Measurements from ENCODE around the gene LSAMP.

The LSAMP gene

DNA sequence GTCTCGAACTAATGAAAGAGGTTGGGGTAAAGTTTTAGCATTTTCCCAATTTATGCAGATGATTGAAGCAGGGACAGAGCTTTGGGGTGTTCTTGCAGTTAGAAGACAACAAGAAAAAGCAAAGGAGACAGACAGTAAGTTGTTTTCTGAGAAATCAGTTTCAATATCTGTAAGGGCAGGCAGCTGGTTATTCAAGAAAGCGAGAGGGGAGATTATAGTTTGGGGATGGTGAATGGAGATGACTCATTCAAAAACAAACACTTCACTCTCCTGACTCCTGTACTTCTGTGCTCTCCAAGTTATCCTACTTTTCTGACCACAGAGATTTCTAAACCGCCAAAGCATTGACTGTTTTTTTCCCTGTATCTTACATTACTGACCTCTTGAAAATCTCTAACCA is 469.9 kb downstream of the LSAMP start:
- Histone ChIP-seq H3K4me3 (ENCODE audit: insufficient read depth, low read depth, low read length) (no peak overlapping the region), H3K9me3 (ENCODE audit: control insufficient read depth, low read length) (no peaks in the 10 kb centered on the region), H3K4me1 (ENCODE audit: control insufficient read depth, insufficient read depth, low read length) (no peaks in the 10 kb centered on the region), H3K27ac (ENCODE audit: insufficient read depth, low read depth, low read length, poor library complexity, severe bottlenecking) (no peak overlapping the region), H3K27me3 (ENCODE audit: control insufficient read depth, insufficient read depth, low read length, poor library complexity, severe bottlenecking) (no peaks in the 10 kb centered on the region), H3K36me3 (ENCODE audit: control insufficient read depth, insufficient read depth, low read length) (no peaks in the 10 kb centered on the region)
- WGBS, 2 experiments: 89 to 90% methylated on average over 2 of the region's 3 CpGs

DNA sequence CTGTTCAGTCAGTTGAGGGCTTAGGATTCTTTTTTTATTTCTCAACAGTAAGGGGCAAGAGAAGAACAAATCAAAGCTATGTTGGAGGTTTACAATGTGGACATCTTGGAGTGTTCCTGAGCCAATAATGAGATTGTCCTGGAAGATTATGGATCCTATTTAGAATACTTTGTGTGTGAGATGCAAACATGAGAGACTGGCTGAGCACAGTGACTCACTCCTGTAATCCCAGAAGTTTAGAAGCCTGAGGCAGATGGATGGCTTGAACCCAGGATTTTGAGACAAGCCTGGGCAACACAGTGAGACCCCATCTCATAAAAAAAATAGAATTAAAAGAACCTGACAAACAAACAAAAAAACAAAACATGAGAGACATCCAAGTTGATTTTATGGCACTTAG is 470.3 kb downstream of the LSAMP start:
- Histone ChIP-seq H3K27me3 (ENCODE audit: control insufficient read depth, insufficient read depth, low read length, poor library complexity, severe bottlenecking) (no peaks in the 10 kb centered on the region), H3K27ac (ENCODE audit: insufficient read depth, low read depth, low read length, poor library complexity, severe bottlenecking) (no peak overlapping the region), H3K36me3 (ENCODE audit: control insufficient read depth, insufficient read depth, low read length) (no peaks in the 10 kb centered on the region), H3K4me3 (ENCODE audit: insufficient read depth, low read depth, low read length) (no peak overlapping the region), H3K4me1 (ENCODE audit: control insufficient read depth, insufficient read depth, low read length) (no peaks in the 10 kb centered on the region), H3K9me3 (ENCODE audit: control insufficient read depth, low read length) (no peaks in the 10 kb centered on the region)

DNA sequence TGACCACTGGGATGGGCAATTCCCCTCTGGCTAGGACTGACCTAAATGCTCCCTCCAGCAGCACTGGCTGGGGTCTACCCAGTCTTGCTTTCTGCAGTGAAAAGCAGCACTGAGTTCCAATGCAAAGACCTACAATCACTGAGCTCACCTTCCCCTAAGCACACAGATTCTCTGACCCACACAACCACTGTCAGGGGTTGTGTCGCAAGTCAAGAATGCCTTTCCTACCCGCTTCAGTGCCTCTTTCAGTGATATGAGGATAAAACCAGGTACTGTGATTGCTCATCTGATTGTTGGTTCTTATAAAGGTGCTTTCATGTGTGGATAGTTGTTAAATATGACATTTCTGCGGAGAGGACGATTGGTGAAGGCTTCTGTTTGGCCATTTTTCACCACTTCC is 476.4 kb downstream of the LSAMP start:
- 93 to 96% methylated on average over 2 to 4 of the region's 4 CpGs for WGBS, 2 experiments
- no peaks in the 10 kb centered on the region for H3K9me3 ChIP-seq (ENCODE audit: control insufficient read depth, low read length)

DNA sequence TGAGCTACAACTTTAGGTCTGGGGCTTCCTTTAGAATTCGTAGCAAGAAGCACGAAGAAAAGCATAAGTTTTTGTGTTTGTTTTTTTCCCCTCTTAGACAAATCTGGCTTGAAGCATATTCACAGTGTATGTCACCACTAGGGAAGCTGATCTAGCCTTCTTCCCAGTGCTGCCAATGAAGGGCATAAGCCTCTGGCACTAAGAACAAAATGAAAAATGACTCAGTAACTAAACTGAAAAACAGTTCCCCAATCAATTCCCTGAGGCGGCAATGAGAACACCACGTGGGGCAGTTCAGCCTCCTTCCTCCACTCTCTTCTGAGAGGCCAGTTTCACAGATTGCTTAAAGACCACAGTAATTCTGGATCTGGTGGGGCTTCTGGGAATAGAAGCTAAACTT is 483.9 kb downstream of the LSAMP start:
- no peak overlapping the region for H3K4me3 ChIP-seq (ENCODE audit: insufficient read depth, low read depth, low read length)
- H3K36me3 ChIP-seq (ENCODE audit: control insufficient read depth, insufficient read depth, low read length): no peaks in the 10 kb centered on the region
- no peaks in the 10 kb centered on the region for H3K27me3 ChIP-seq (ENCODE audit: control insufficient read depth, insufficient read depth, low read length, poor library complexity, severe bottlenecking)
- no peak overlapping the region for H3K27ac ChIP-seq (ENCODE audit: insufficient read depth, low read depth, low read length, poor library complexity, severe bottlenecking)
- no peaks in the 10 kb centered on the region for H3K4me1 ChIP-seq (ENCODE audit: control insufficient read depth, insufficient read depth, low read length)
- WGBS, 2 experiments: 80 to 91% methylated on average over 4 of the region's 4 CpGs
- no peaks in the 10 kb centered on the region for H3K9me3 ChIP-seq (ENCODE audit: control insufficient read depth, low read length)

More for the DNA sequence above, 476.4 kb downstream of the LSAMP start:
- Histone ChIP-seq H3K27ac (ENCODE audit: insufficient read depth, low read depth, low read length, poor library complexity, severe bottlenecking) (no peak overlapping the region), H3K27me3 (ENCODE audit: control insufficient read depth, insufficient read depth, low read length, poor library complexity, severe bottlenecking) (no peaks in the 10 kb centered on the region), H3K4me3 (ENCODE audit: insufficient read depth, low read depth, low read length) (no peak overlapping the region), H3K36me3 (ENCODE audit: control insufficient read depth, insufficient read depth, low read length) (no peaks in the 10 kb centered on the region), H3K4me1 (ENCODE audit: control insufficient read depth, insufficient read depth, low read length) (no peaks in the 10 kb centered on the region)

DNA sequence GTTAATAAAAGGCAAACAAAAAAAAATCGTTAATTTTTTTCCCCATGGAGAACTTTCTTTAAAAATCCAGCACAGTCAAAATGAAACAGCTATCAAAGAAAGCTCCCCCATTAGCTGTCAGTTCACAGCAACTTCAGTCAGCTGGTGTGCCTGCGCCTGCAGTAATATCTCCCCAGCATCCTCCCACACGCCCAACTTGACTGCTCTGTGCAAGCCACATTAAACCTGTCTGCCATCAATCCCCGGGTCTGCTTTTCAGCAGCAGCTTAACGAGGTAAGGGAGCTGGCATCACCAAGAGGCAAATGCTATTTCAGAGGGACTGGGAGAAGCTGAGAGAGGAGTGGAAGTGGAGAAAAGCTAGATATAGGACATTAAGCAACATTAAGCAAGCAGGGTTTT is 484.5 kb downstream of the LSAMP start:
- Histone ChIP-seq H3K36me3 (ENCODE audit: control insufficient read depth, insufficient read depth, low read length) (no peaks in the 10 kb centered on the region), H3K4me1 (ENCODE audit: control insufficient read depth, insufficient read depth, low read length) (no peaks in the 10 kb centered on the region), H3K9me3 (ENCODE audit: control insufficient read depth, low read length) (no peaks in the 10 kb centered on the region), H3K27ac (ENCODE audit: insufficient read depth, low read depth, low read length, poor library complexity, severe bottlenecking) (no peak overlapping the region), H3K27me3 (ENCODE audit: control insufficient read depth, insufficient read depth, low read length, poor library complexity, severe bottlenecking) (no peaks in the 10 kb centered on the region), H3K4me3 (ENCODE audit: insufficient read depth, low read depth, low read length) (no peak overlapping the region)
- WGBS, 2 experiments: 86 to 88% methylated on average over 5 of the region's 5 CpGs

DNA sequence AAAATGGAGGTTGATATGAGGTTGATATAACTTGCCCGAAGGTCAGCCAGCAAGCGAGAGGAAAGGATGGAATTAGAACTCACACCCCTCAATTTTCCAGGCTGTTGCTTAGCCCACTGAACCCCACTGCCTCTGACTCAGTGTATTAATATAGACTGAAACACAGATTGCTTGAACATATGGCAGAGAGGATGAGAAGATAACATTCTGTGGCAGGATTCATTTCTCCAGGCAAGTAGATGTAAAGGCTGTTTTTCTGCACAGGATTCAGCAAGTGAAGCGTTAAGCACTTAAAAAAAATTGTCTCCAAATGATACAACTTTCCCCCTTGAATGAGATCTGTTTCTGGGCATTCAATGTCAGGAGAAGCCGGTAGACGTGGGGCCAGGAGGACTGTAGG is 486.8 kb downstream of the LSAMP start:
- 90 to 94% methylated on average over 4 to 5 of the region's 5 CpGs for WGBS, 2 experiments
- H3K27ac ChIP-seq (ENCODE audit: insufficient read depth, low read depth, low read length, poor library complexity, severe bottlenecking): no peak overlapping the region
- no peaks in the 10 kb centered on the region for H3K36me3 ChIP-seq (ENCODE audit: control insufficient read depth, insufficient read depth, low read length)
- no peaks in the 10 kb centered on the region for H3K9me3 ChIP-seq (ENCODE audit: control insufficient read depth, low read length)
- H3K4me1 ChIP-seq (ENCODE audit: control insufficient read depth, insufficient read depth, low read length): no peaks in the 10 kb centered on the region
- no peaks in the 10 kb centered on the region for H3K27me3 ChIP-seq (ENCODE audit: control insufficient read depth, insufficient read depth, low read length, poor library complexity, severe bottlenecking)
- H3K4me3 ChIP-seq (ENCODE audit: insufficient read depth, low read depth, low read length): no peak overlapping the region

DNA sequence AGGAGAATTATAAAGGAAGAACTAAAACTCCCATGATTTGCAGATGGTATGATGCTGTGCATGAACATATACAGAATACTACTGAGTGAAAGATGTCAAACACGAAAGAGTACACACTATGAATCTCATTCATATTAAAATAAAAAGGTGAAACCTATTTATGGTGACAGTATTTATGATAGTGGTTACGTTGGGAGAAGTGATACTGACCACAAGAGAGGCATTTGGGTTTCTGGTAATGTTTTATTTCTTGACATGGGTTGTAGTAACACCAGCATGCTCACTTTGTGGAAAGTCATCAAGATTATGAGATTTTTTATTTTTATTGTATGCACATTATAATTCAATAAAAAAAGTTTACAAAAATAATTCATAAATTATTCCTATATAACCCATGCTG is 498.0 kb downstream of the LSAMP start:
- Histone ChIP-seq H3K36me3 (ENCODE audit: control insufficient read depth, insufficient read depth, low read length) (no peaks in the 10 kb centered on the region), H3K4me3 (ENCODE audit: insufficient read depth, low read depth, low read length) (no peak overlapping the region), H3K4me1 (ENCODE audit: control insufficient read depth, insufficient read depth, low read length) (no peaks in the 10 kb centered on the region), H3K9me3 (ENCODE audit: control insufficient read depth, low read length) (no peaks in the 10 kb centered on the region), H3K27ac (ENCODE audit: insufficient read depth, low read depth, low read length, poor library complexity, severe bottlenecking) (no peak overlapping the region), H3K27me3 (ENCODE audit: control insufficient read depth, insufficient read depth, low read length, poor library complexity, severe bottlenecking) (no peaks in the 10 kb centered on the region)
- WGBS, 2 experiments: 95% methylated on average over 1 to 2 of the region's 2 CpGs

DNA sequence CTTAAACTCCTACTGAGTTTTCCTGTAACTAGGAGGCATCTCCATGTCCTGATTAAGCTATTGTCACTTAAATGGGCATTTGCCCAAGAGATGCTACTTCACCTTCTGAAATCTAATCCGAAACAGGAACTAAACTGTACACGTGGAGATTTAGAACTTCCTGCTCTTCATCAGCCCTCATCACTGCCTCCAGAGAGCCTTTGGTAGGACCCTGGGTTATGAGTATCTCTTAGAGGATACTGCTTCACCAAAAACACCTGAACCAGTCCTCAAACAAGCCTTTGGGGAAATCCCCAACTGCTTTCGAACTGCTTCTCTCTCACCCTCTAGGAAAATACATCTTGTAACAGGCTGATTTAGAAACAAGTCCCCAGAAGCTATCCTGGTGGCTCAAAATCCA is 501.7 kb downstream of the LSAMP start:
- no peaks in the 10 kb centered on the region for H3K4me1 ChIP-seq (ENCODE audit: control insufficient read depth, insufficient read depth, low read length)

DNA sequence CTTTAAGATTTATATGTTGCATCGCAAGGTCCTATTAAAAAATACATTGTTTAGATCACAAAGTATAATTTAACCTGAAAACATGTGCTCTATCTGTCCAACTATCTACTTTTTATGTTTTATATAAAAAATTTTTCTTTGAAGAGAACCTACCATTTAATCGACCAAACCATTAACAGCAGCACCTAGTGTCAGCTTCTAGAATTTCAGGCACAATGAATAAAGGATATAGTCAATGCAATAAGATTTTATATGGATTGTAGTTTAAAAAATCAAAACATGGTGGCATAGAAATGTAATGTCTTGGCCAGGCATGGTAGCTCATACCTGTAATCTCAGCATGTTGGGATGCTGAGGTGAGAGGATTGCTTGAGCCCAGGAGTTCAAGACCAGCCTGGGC is 508.2 kb downstream of the LSAMP start:
- no CpG with 5 or more reads among the region's 2 CpGs for WGBS, 2 experiments

More for the DNA sequence above, 501.7 kb downstream of the LSAMP start:
- Histone ChIP-seq H3K27ac (ENCODE audit: insufficient read depth, low read depth, low read length, poor library complexity, severe bottlenecking) (no peak overlapping the region), H3K36me3 (ENCODE audit: control insufficient read depth, insufficient read depth, low read length) (no peaks in the 10 kb centered on the region), H3K4me3 (ENCODE audit: insufficient read depth, low read depth, low read length) (no peak overlapping the region), H3K27me3 (ENCODE audit: control insufficient read depth, insufficient read depth, low read length, poor library complexity, severe bottlenecking) (no peaks in the 10 kb centered on the region), H3K9me3 (ENCODE audit: control insufficient read depth, low read length) (no peaks in the 10 kb centered on the region)
- 88 to 97% methylated on average over 3 of the region's 3 CpGs for WGBS, 2 experiments

DNA sequence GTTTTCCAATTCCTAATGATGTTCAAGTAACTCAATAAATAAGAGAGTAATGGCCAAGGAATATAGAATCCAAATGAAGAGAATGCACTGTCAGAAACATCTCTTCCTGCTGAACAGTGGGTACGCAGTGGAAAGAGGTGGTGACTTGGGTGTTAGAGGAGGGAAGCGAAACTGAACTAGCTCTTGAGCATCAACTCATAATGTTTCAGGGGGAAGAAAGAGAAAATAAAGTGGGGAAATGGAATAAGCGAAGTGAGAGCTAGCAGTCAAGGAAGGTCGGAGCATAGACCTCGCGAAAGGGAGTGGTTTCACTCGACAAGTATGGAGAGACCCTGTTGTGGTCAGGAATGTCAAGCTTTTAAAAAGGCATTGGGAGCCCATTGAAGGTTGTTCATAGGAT is 512.5 kb downstream of the LSAMP start:
- Histone ChIP-seq H3K27me3 (ENCODE audit: control insufficient read depth, insufficient read depth, low read length, poor library complexity, severe bottlenecking) (no peaks in the 10 kb centered on the region), H3K9me3 (ENCODE audit: control insufficient read depth, low read length) (no peaks in the 10 kb centered on the region), H3K27ac (ENCODE audit: insufficient read depth, low read depth, low read length, poor library complexity, severe bottlenecking) (no peak overlapping the region), H3K36me3 (ENCODE audit: control insufficient read depth, insufficient read depth, low read length) (no peaks in the 10 kb centered on the region), H3K4me1 (ENCODE audit: control insufficient read depth, insufficient read depth, low read length) (peaks cover 8% of the 10 kb centered on the region), H3K4me3 (ENCODE audit: insufficient read depth, low read depth, low read length) (no peak overlapping the region)
- 92 to 93% methylated on average over 7 of the region's 7 CpGs for WGBS, 2 experiments

More for the DNA sequence above, 508.2 kb downstream of the LSAMP start:
- H3K9me3 ChIP-seq (ENCODE audit: control insufficient read depth, low read length): no peaks in the 10 kb centered on the region
- H3K27ac ChIP-seq (ENCODE audit: insufficient read depth, low read depth, low read length, poor library complexity, severe bottlenecking): no peak overlapping the region
- no peaks in the 10 kb centered on the region for H3K27me3 ChIP-seq (ENCODE audit: control insufficient read depth, insufficient read depth, low read length, poor library complexity, severe bottlenecking)
- H3K4me3 ChIP-seq (ENCODE audit: insufficient read depth, low read depth, low read length): no peak overlapping the region
- H3K36me3 ChIP-seq (ENCODE audit: control insufficient read depth, insufficient read depth, low read length): no peaks in the 10 kb centered on the region
- H3K4me1 ChIP-seq (ENCODE audit: control insufficient read depth, insufficient read depth, low read length): no peaks in the 10 kb centered on the region

DNA sequence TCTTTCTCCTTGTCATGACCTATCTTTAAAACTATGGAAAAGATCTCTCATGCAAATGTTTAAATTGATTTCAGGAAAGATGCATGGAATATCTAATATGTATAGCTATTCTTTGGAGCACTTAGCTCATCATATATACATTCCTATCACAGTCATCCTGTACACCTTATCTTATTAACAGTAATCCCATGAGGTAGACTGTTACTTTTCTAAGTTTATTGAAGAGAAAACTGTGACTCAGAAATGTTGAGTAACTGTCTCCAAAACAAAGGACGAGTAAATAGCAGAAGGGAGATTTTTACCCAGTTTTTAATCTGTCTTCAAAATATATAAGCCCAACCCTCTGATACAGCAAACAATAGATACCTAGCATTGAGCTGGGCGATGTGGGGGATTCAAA is 513.7 kb downstream of the LSAMP start:
- Histone ChIP-seq H3K27ac (ENCODE audit: insufficient read depth, low read depth, low read length, poor library complexity, severe bottlenecking) (no peak overlapping the region), H3K4me1 (ENCODE audit: control insufficient read depth, insufficient read depth, low read length) (peaks cover 8% of the 10 kb centered on the region), H3K4me3 (ENCODE audit: insufficient read depth, low read depth, low read length) (no peak overlapping the region), H3K9me3 (ENCODE audit: control insufficient read depth, low read length) (no peaks in the 10 kb centered on the region), H3K27me3 (ENCODE audit: control insufficient read depth, insufficient read depth, low read length, poor library complexity, severe bottlenecking) (no peaks in the 10 kb centered on the region), H3K36me3 (ENCODE audit: control insufficient read depth, insufficient read depth, low read length) (no peaks in the 10 kb centered on the region)
- WGBS, 2 experiments: 100% methylated on average over 2 of the region's 2 CpGs; no CpG with 5 or more reads in 1 of the 2 experiments
